HepG2 (cell line): ENCODE measurements around the gene USP27X. TPM values are rescaled to one million over a fixed set of nuclear protein-coding genes. Genes with fewer than 3 reads are reported as not detected.
A peak's percentile ranks its signal among the peaks of the same experiment; 100 is the strongest.

Experiments used
- CEBPZ ChIP-seq: IDR thresholded peaks from 2 replicates; pipeline ENCODE4 v1.6.1; 2012; ENCODE audit warnings: low read length, improper control_type of control experiment
- E2F5 ChIP-seq: sonication (generic); formaldehyde crosslinking; conservative IDR thresholded peaks from 2 replicates; pipeline ENCODE4 v1.4.0; 2020; ENCODE audit warnings: missing genetic modification reagents
- HES4 ChIP-seq: sonication (generic); formaldehyde crosslinking; IDR thresholded peaks from 2 replicates; pipeline ENCODE4 v1.9.0; 2021; ENCODE audit warnings: mild to moderate bottlenecking, missing genetic modification reagents, borderline replicate concordance
- JARID2 ChIP-seq: sonication (generic); formaldehyde crosslinking; IDR thresholded peaks from 2 replicates; pipeline ENCODE4 v1.8.1; 2023; ENCODE audit warnings: missing genetic modification reagents, inconsistent platforms; ENCODE audit not compliant: insufficient replicate concordance
- KDM4B ChIP-seq: sonication (generic); formaldehyde crosslinking; IDR thresholded peaks from 2 replicates; pipeline ENCODE4 v1.4.0; 2020; ENCODE audit warnings: missing genetic modification reagents
- KDM5A ChIP-seq: fragments of 200-600 bp; sonication (generic); IDR thresholded peaks from 2 replicates; pipeline ENCODE4 v1.7.0; 2018; ENCODE audit warnings: antibody characterized with exemption, mild to moderate bottlenecking, low read length, borderline replicate concordance
- KLF15 ChIP-seq: sonication (generic); formaldehyde crosslinking; IDR thresholded peaks from 2 replicates; pipeline ENCODE4 v1.8.1; 2023; ENCODE audit warnings: borderline replicate concordance, mild to moderate bottlenecking, inconsistent platforms, missing genetic modification reagents, mixed read lengths
- PAXIP1 ChIP-seq: sonication (generic); formaldehyde crosslinking; conservative IDR thresholded peaks from 2 replicates; pipeline ENCODE4 v1.4.0; 2020; ENCODE audit warnings: mild to moderate bottlenecking, missing genetic modification reagents, moderate library complexity
- RBFOX2 ChIP-seq: fragments of 200-400 bp; formaldehyde crosslinking; IDR thresholded peaks from 2 replicates; pipeline ENCODE4 v1.6.1; 2017; ENCODE audit warnings: low read depth, mild to moderate bottlenecking, low read length
- SIX4 ChIP-seq: sonication (generic); formaldehyde crosslinking; IDR thresholded peaks from 2 replicates; pipeline ENCODE4 v1.4.0; 2020; ENCODE audit warnings: missing genetic modification reagents
- SNAPC2 ChIP-seq: sonication (generic); formaldehyde crosslinking; IDR thresholded peaks from 2 replicates; pipeline ENCODE4 v1.8.1; 2022; ENCODE audit warnings: mild to moderate bottlenecking, missing genetic modification reagents
- TP53 ChIP-seq: sonication (generic); formaldehyde crosslinking; conservative IDR thresholded peaks from 2 replicates; pipeline ENCODE4 v1.4.0; 2020; ENCODE audit warnings: missing genetic modification reagents
- ZFP82 ChIP-seq: sonication (generic); formaldehyde crosslinking; IDR thresholded peaks from 2 replicates; pipeline ENCODE4 v1.5.1; 2020; ENCODE audit warnings: mild to moderate bottlenecking, missing genetic modification reagents, borderline replicate concordance
- ZHX1 ChIP-seq: sonication (generic); formaldehyde crosslinking; IDR thresholded peaks from 2 replicates; pipeline ENCODE4 v1.8.1; 2022; ENCODE audit warnings: low read depth, mild to moderate bottlenecking, missing genetic modification reagents
- ZNF101 ChIP-seq: sonication (generic); formaldehyde crosslinking; IDR thresholded peaks from 2 replicates; pipeline ENCODE4 v1.4.0; 2020; ENCODE audit warnings: mild to moderate bottlenecking, low read depth, missing genetic modification reagents, borderline replicate concordance
- ZNF468 ChIP-seq: sonication (generic); formaldehyde crosslinking; IDR thresholded peaks from 2 replicates; pipeline ENCODE4 v1.8.0; 2022; ENCODE audit warnings: mild to moderate bottlenecking, moderate library complexity, missing genetic modification reagents
- ZNF816 ChIP-seq: sonication (generic); formaldehyde crosslinking; IDR thresholded peaks from 2 replicates; pipeline ENCODE4 v1.8.0; 2022; ENCODE audit warnings: missing genetic modification reagents, mild to moderate bottlenecking, borderline replicate concordance
- polyA plus RNA-seq, 8 experiments: library from polyadenylated mRNA; depleted of rRNA in 3 of 8; stranded (reverse) in 7 of 8; unstranded in 1 of 8; fragments of >200 nt; fragmentation: Illumina TruSeq in 4 of 8; extraction: Trizol in 4 of 8; gene quantifications; 2 replicates each; pipeline versions ENCODE4 v1.2.1 to v1.2.3, GENCODE V29; 2011 to 2016; ENCODE audit warnings: low read depth in 4 of 8, missing spikeins in 1 of 8, mixed read lengths in 1 of 8; ENCODE audit not compliant: insufficient read depth in 1 of 8
- total RNA-seq, 5 experiments: library from RNA; depleted of rRNA; stranded (reverse); fragments of >200 nt; fragmentation: Illumina TruSeq; extraction: Trizol; gene quantifications; 2 replicates each; pipeline ENCODE4 v1.2.3, GENCODE V29; 2016; ENCODE audit warnings: low read depth in 1 of 5

The USP27X gene
- total and polyA plus RNA-seq, 2 of the 13 experiments (the other 11 are each of a cell fraction or from before 2014, with no cell fraction given), result 7.2 to 9.7 TPM

- TF ChIP-seq HES4 (CRISPR knock-in tag), result no peak
- TF ChIP-seq SIX4, result no peak
- no peak for TF ChIP-seq ZNF101 (CRISPR knock-in tag)
- TF ChIP-seq CEBPZ, result no peak
- TF ChIP-seq KDM5A, result no peak
- TF ChIP-seq KDM4B (CRISPR knock-in tag), result no peak
- TF ChIP-seq JARID2 (CRISPR knock-in tag), result no peak
- no peak; the same call in 1 of the 2 replicates for TF ChIP-seq PAXIP1 (CRISPR knock-in tag)
- TF ChIP-seq ZNF816 (CRISPR knock-in tag), result no peak
- TF ChIP-seq RBFOX2, result peak; percentile 65
- TF ChIP-seq TP53 (CRISPR knock-in tag), result no peak
- TF ChIP-seq ZFP82 (CRISPR knock-in tag), result no peak
- no peak for TF ChIP-seq ZHX1 (CRISPR knock-in tag)
- TF ChIP-seq SNAPC2 (CRISPR knock-in tag), result no peak
- no peak for TF ChIP-seq KLF15 (CRISPR knock-in tag)
- no peak for TF ChIP-seq ZNF468 (CRISPR knock-in tag)
- no peak for TF ChIP-seq E2F5 (CRISPR knock-in tag)
Observed at GRCh38 chrX:49922291-49923241, 43.3 kb downstream of the USP27X start, which contains the start of gene CLCN5 (continued).
